Putamen (tissue), 1 donor: ENCODE data around the gene ZNF689.
"Not testable (repeated sequence)": the region's sequence is repeated elsewhere in the genome, so short reads cannot be mapped to it uniquely, and the experiment has no call there.

Source experiments
- DNase-seq: peaks from one replicate; pipeline ENCODE4 v3.0.0-alpha.2; 2016; ENCODE audit warnings: low spot score

The ZNF689 gene

GRCh38 chr16:30600215-30600614 is 10.0 kb downstream of the ZNF689 start:
- DNase-seq: no peak

- DNase-seq: no peak
Measured at GRCh38 chr16:30592871-30593270, 17.3 kb downstream of the ZNF689 start.

- DNase-seq: not testable (repeated sequence)
Measured at GRCh38 chr16:30590869-30591268, 19.3 kb downstream of the ZNF689 start.

GRCh38 chr16:30589582-30589981 is 20.6 kb downstream of the ZNF689 start:
- DNase-seq: not testable (repeated sequence)

GRCh38 chr16:30588651-30589050 is 21.5 kb downstream of the ZNF689 start:
- no peak for DNase-seq

GRCh38 chr16:30585400-30586191 is 24.6 kb downstream of the ZNF689 start, which contains the start of gene ZNF785:
Gene ZNF785 (minus strand): TSS chr16:30585697. CDS start chr16:30585611, 86 bp downstream.
- DNase-seq: peak; percentile 98

- peak; percentile 42 for DNase-seq
Measured at GRCh38 chr16:30585022-30585399, 25.2 kb downstream of the ZNF689 start.

- DNase-seq: no peak
Measured at GRCh38 chr16:30582611-30583340, 27.4 kb downstream of the ZNF689 start.

- no peak for DNase-seq
Measured at GRCh38 chr16:30581457-30581856, 28.7 kb downstream of the ZNF689 start.

- no peak for DNase-seq
Measured at GRCh38 chr16:30574678-30575077, 35.5 kb downstream of the ZNF689 start.

GRCh38 chr16:30571445-30572322 is 38.5 kb downstream of the ZNF689 start, which contains the start of gene ZNF688:
Gene ZNF688 (minus strand): TSS chr16:30571714. CDS start chr16:30571629, 85 bp downstream.
- DNase-seq: peak; percentile 99

GRCh38 chr16:30570636-30571444 is 39.3 kb downstream of the ZNF689 start:
- DNase-seq: no peak

GRCh38 chr16:30569746-30570635 is 40.2 kb downstream of the ZNF689 start:
- no peak for DNase-seq

- no peak for DNase-seq
Measured at GRCh38 chr16:30569281-30569680, 40.9 kb downstream of the ZNF689 start.

- no peak for DNase-seq
Measured at GRCh38 chr16:30567991-30568638, 42.1 kb downstream of the ZNF689 start.

GRCh38 chr16:30567160-30567990 is 42.8 kb downstream of the ZNF689 start:
- DNase-seq: peak; percentile 69

GRCh38 chr16:30566531-30566930 is 43.7 kb downstream of the ZNF689 start:
- no peak for DNase-seq

GRCh38 chr16:30565984-30566383 is 44.2 kb downstream of the ZNF689 start:
- no peak for DNase-seq

- DNase-seq: no peak
Measured at GRCh38 chr16:30565526-30565925, 44.7 kb downstream of the ZNF689 start.
